RWPE2 (cell line): ENCODE data around the gene DNAJB7.

ENCODE experiments used
- ATAC-seq: fragments of 200-7000 bp; cut with Tn5 transposase; 3 replicates; pipeline ENCODE4 v1.9.1; 2021; ENCODE audit warnings: low read depth
- DNase-seq: peaks from one replicate; pipeline ENCODE4 v3.0.0-alpha.2; 2020; ENCODE audit warnings: low spot score
- H3K27ac ChIP-seq: fragments of 450-650 bp; 2 replicates; pipeline ENCODE4 v1.5.1; 2017; ENCODE audit warnings: mild to moderate bottlenecking; ENCODE audit not compliant: poor library complexity, severe bottlenecking
- H3K27me3 ChIP-seq: fragments of 250-450 bp; sonication (Bioruptor Pico); 2 replicates; pipeline ENCODE4 v1.5.1; 2021; ENCODE audit warnings: mild to moderate bottlenecking, moderate library complexity; ENCODE audit not compliant: insufficient read depth, poor library complexity, severe bottlenecking
- H3K36me3 ChIP-seq: fragments of 250-450 bp; sonication (Bioruptor Pico); 2 replicates; pipeline ENCODE4 v1.5.1; 2020; ENCODE audit warnings: low read depth, mild to moderate bottlenecking, moderate library complexity
- H3K4me1 ChIP-seq: fragments of 250-450 bp; sonication (Bioruptor Pico); 2 replicates; pipeline ENCODE4 v1.5.1; 2021; ENCODE audit warnings: mild to moderate bottlenecking, moderate library complexity; ENCODE audit not compliant: insufficient read depth, poor library complexity, severe bottlenecking
- H3K4me3 ChIP-seq: fragments of 250-450 bp; sonication (Bioruptor Pico); 2 replicates; pipeline ENCODE4 v1.5.1; 2021; ENCODE audit warnings: mild to moderate bottlenecking, moderate library complexity; ENCODE audit not compliant: severe bottlenecking
- H3K9me3 ChIP-seq: fragments of 250-450 bp; sonication (Bioruptor Pico); 2 replicates; pipeline ENCODE4 v1.5.1; 2021; ENCODE audit warnings: mild to moderate bottlenecking, moderate library complexity; ENCODE audit not compliant: severe bottlenecking
- CTCF ChIP-seq: fragments of 450-650 bp; IDR thresholded peaks from one replicate; pipeline ENCODE4 v1.5.1; 2017; ENCODE audit warnings: mild to moderate bottlenecking, moderate library complexity; ENCODE audit not compliant: poor library complexity, severe bottlenecking

The DNAJB7 gene

GRCh38 chr22:40819599-40820140, 42.2 kb downstream of the DNAJB7 start:
- Histone ChIP-seq H3K9me3 (no peaks in the 10 kb centered on the region), H3K4me1 (peaks cover 7% of the 10 kb centered on the region), H3K27ac (peak overlapping the region; percentile 53), H3K36me3 (peaks cover 19% of the 10 kb centered on the region), H3K27me3 (no peaks in the 10 kb centered on the region), H3K4me3 (peak overlapping the region; percentile 73)
- DNase-seq (no peak), ATAC-seq (peak; percentile 6)
- no peak for TF ChIP-seq CTCF

GRCh38 chr22:40818747-40819598, 42.9 kb downstream of the DNAJB7 start, which contains the start of gene SLC25A17:
Gene SLC25A17 (minus strand): TSS chr22:40819346. CDS start chr22:40819248, 98 bp downstream.
- peak; percentile 97 for ATAC-seq
- H3K27ac ChIP-seq = peak within 1 kb of the TSS; percentile 53
- peak within 1 kb of the TSS; percentile 73 for H3K4me3 ChIP-seq
- peak; percentile 87 for DNase-seq
- peaks cover 7% of the 10 kb centered on the region for H3K4me1 ChIP-seq
- peaks cover 13% of the 10 kb centered on the region; the same call in 1 of the 2 replicates for H3K36me3 ChIP-seq
- no peaks in the 10 kb centered on the region for H3K9me3 ChIP-seq
- TF ChIP-seq CTCF = peak; percentile 32
- no peaks in the 10 kb centered on the region for H3K27me3 ChIP-seq

GRCh38 chr22:40818192-40818746, 43.6 kb downstream of the DNAJB7 start:
- ATAC-seq = no peak
- H3K27me3 ChIP-seq = no peaks in the 10 kb centered on the region
- H3K36me3 ChIP-seq = peaks cover 13% of the 10 kb centered on the region; the same call in 1 of the 2 replicates
- H3K4me1 ChIP-seq = peaks cover 7% of the 10 kb centered on the region
- DNase-seq = no peak
- no peaks in the 10 kb centered on the region for H3K9me3 ChIP-seq
- peak overlapping the region; percentile 53 for H3K27ac ChIP-seq
- TF ChIP-seq CTCF = no peak
- H3K4me3 ChIP-seq = peak overlapping the region; percentile 73

- Histone ChIP-seq H3K4me1 (peaks cover 7% of the 10 kb centered on the region), H3K9me3 (no peaks in the 10 kb centered on the region), H3K27me3 (no peaks in the 10 kb centered on the region), H3K27ac (peak overlapping the region; percentile 53), H3K4me3 (peak overlapping the region; percentile 73), H3K36me3 (peaks cover 17% of the 10 kb centered on the region)
- no peak for TF ChIP-seq CTCF
- ATAC-seq = no peak
- no peak for DNase-seq
Observed at GRCh38 chr22:40817737-40818136, 44.2 kb downstream of the DNAJB7 start.
